ENCODE measurements around the gene FDPS. TPM values are rescaled to one million over a fixed set of nuclear protein-coding genes. Genes with fewer than 3 reads are reported as not detected.

FDPS gene
- total RNA-seq, 1 experiment from 2014 or later: 410 TPM

DNA sequence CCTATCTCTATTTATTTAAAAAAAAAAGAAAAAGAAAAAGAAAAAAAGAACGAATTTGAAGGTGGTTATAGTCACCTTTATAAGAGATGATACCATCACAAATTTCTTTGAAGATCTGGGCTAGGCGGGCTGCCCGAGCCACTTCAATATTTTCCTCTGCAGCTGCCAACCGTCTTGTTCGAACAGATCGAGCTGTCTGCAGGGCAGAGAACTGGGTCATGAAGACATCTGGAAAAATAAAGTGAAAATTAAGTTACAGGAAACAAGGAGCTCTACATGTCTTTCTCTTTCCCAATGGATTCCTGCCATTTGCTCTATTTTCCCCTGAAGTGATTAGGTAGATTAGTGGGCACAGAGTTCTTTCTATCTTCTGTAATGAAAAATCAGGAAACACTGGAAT is 44.0 kb downstream of the FDPS start:
- Mint-ChIP-seq H3K4me1 (ENCODE audit: low read depth, unreplicated experiment) (no peaks in the 10 kb centered on the region), H3K9me3 (ENCODE audit: low read depth, unreplicated experiment) (no peaks in the 10 kb centered on the region), H3K4me3 (ENCODE audit: low read depth, unreplicated experiment) (no peak overlapping the region), H3K27ac (ENCODE audit: unreplicated experiment) (no peak overlapping the region), H3K36me3 (ENCODE audit: insufficient read depth, unreplicated experiment) (peaks cover 55% of the 10 kb centered on the region), H3K27me3 (ENCODE audit: unreplicated experiment) (no peaks in the 10 kb centered on the region)
- intact Hi-C loops (cut with micrococcal nuclease; ENCODE audit: unreplicated experiment): no loop called here
- BruUV-seq (replicated peaks): no TSS peak
- TF ChIP-seq, protein P1, sequence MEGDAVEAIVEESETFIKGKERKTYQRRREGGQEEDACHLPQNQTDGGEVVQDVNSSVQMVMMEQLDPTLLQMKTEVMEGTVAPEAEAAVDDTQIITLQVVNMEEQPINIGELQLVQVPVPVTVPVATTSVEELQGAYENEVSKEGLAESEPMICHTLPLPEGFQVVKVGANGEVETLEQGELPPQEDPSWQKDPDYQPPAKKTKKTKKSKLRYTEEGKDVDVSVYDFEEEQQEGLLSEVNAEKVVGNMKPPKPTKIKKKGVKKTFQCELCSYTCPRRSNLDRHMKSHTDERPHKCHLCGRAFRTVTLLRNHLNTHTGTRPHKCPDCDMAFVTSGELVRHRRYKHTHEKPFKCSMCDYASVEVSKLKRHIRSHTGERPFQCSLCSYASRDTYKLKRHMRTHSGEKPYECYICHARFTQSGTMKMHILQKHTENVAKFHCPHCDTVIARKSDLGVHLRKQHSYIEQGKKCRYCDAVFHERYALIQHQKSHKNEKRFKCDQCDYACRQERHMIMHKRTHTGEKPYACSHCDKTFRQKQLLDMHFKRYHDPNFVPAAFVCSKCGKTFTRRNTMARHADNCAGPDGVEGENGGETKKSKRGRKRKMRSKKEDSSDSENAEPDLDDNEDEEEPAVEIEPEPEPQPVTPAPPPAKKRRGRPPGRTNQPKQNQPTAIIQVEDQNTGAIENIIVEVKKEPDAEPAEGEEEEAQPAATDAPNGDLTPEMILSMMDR (IDR thresholded peaks at IDR 0.05; ENCODE audit: unreplicated experiment): no peak
- CTCF ChIA-PET: no interaction called here
- no peak for DNase-seq

DNA sequence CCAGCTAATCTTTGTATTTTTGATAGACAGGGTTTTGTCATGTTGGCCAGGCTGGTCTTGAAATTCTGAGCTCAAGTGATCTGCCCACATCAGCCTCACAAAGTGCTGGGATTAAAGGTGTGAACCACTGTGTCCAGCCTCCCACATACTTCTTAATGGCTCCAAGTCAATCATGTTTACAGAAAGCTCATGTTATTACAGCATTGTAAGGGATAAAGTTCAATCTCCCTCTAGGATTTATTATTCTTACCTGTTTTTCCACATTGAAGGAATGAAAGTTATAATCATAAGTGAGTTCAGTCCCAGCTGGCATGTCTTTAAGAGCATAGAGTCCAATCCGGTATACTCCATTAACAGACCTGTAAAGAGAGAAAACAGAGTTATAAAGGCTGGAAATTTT is 51.4 kb downstream of the FDPS start:
- TF ChIP-seq, protein P1 (IDR thresholded peaks at IDR 0.05; ENCODE audit: unreplicated experiment): no peak
- CTCF ChIA-PET: no interaction called here
- Mint-ChIP-seq H3K4me1 (ENCODE audit: low read depth, unreplicated experiment) (no peaks in the 10 kb centered on the region), H3K27me3 (ENCODE audit: unreplicated experiment) (no peaks in the 10 kb centered on the region), H3K36me3 (ENCODE audit: insufficient read depth, unreplicated experiment) (peaks cover 57% of the 10 kb centered on the region), H3K27ac (ENCODE audit: unreplicated experiment) (no peak overlapping the region), H3K4me3 (ENCODE audit: low read depth, unreplicated experiment) (no peak overlapping the region), H3K9me3 (ENCODE audit: low read depth, unreplicated experiment) (no peaks in the 10 kb centered on the region)
- no TSS peak for BruUV-seq (replicated peaks)
- intact Hi-C loops (cut with micrococcal nuclease; ENCODE audit: unreplicated experiment): no loop called here
- no peak for DNase-seq

Small RNA genes within 50 kb of the gene (microRNA-seq; reads per million reads assigned to microRNA genes)
- gene MIR555: not detected

Other genes starting within 250 kb of the FDPS start
- gene EFNA4, start 245.1 kb upstream of the FDPS start, total RNA-seq (2022): 12.6 and 13.9 TPM in 2 replicates
- 1.7 and 3.4 TPM in 2 replicates for gene EFNA3, start 230.0 kb upstream of the FDPS start, total RNA-seq (2022)
- 33.7 and 41.7 TPM in 2 replicates for gene EFNA1, start 181.0 kb upstream of the FDPS start, total RNA-seq (2022)
- 68.5 and 72.0 TPM in 2 replicates for gene SLC50A1, start 173.0 kb upstream of the FDPS start, total RNA-seq (2022)
- 38.7 and 41.1 TPM in 2 replicates for gene DPM3, start 168.3 kb upstream of the FDPS start, total RNA-seq (2022)
- gene KRTCAP2, start 135.6 kb upstream of the FDPS start, total RNA-seq (2022): 236 TPM in 2 replicates
- gene TRIM46, start 135.0 kb upstream of the FDPS start, total RNA-seq (2022): 1.1 and 1.8 TPM in 2 replicates
- 36.8 and 41.9 TPM in 2 replicates for gene THBS3, start 101.0 kb upstream of the FDPS start, total RNA-seq (2022)
- 58.9 and 60.0 TPM in 2 replicates for gene MTX1, start 100.2 kb upstream of the FDPS start, total RNA-seq (2022)
- 25.2 and 25.9 TPM in 2 replicates for gene ENTREP3, start 53.4 kb upstream of the FDPS start, total RNA-seq (2022)
- 85.1 and 104 TPM in 2 replicates for gene SCAMP3, start 46.5 kb upstream of the FDPS start, total RNA-seq (2022)
- 78.5 and 79.4 TPM in 2 replicates for gene CLK2, start 35.4 kb upstream of the FDPS start, total RNA-seq (2022)
- 11.8 and 19.6 TPM in 2 replicates for gene HCN3, start 31.4 kb upstream of the FDPS start, total RNA-seq (2022)
- not detected in 2 replicates for gene PKLR, start 7.4 kb upstream of the FDPS start, total RNA-seq (2022)
- 48.4 and 49.0 TPM in 2 replicates for gene RUSC1, start 12.0 kb downstream of the FDPS start, total RNA-seq (2022)